Epithelial cell of prostate (primary cell): ENCODE results near the gene GRWD1.
A peak's percentile ranks its signal among the peaks of the same experiment; 100 is the strongest.

Source experiments
- DNase-seq: peaks from one replicate; pipeline ENCODE4 v3.0.0-alpha.2; 2011; ENCODE audit warnings: low read depth, low spot score
- H3K27ac ChIP-seq: fragments of 450-650 bp; 2 replicates; pipeline ENCODE4 v1.5.1; 2017; ENCODE audit warnings: mild to moderate bottlenecking

The GRWD1 gene

GRCh38 chr19:48445606-48446481 is at the start of gene GRWD1:
GRWD1 (plus strand) TSS chr19:48445983; CDS start chr19:48446006, 23 bp downstream.
- DNase-seq, result peak; percentile 87
- H3K27ac ChIP-seq, result peak within 1 kb of the TSS; percentile 75

GRCh38 chr19:48396016-48396823 is 49.6 kb upstream of the GRWD1 start:
- H3K27ac ChIP-seq, result no peak overlapping the region
- no peak for DNase-seq

- H3K27ac ChIP-seq, result no peak overlapping the region
- no peak for DNase-seq
These were observed 49.0 kb upstream of the GRWD1 start for GRCh38 chr19:48396824-48397176.

- H3K27ac ChIP-seq, result peak overlapping the region; percentile 49
- no peak for DNase-seq
These were observed 48.3 kb upstream of the GRWD1 start for GRCh38 chr19:48397263-48398101.

GRCh38 chr19:48398102-48398374 is 47.7 kb upstream of the GRWD1 start:
- H3K27ac ChIP-seq, result peak overlapping the region; percentile 49
- DNase-seq, result no peak

GRCh38 chr19:48398375-48399235 is 47.2 kb upstream of the GRWD1 start:
- DNase-seq, result no peak
- H3K27ac ChIP-seq, result peak overlapping the region; percentile 49

- no peak for DNase-seq
- peak overlapping the region; percentile 23 for H3K27ac ChIP-seq
These were observed 45.6 kb upstream of the GRWD1 start for GRCh38 chr19:48400018-48400742.

GRCh38 chr19:48401287-48401686 is 44.5 kb upstream of the GRWD1 start:
- H3K27ac ChIP-seq, result no peak overlapping the region
- DNase-seq, result no peak

GRCh38 chr19:48403606-48404005 is 42.2 kb upstream of the GRWD1 start:
- DNase-seq, result no peak
- no peak overlapping the region for H3K27ac ChIP-seq

- peak overlapping the region; percentile 30 for H3K27ac ChIP-seq
These were observed 40.6 kb upstream of the GRWD1 start for GRCh38 chr19:48405010-48405659.

GRCh38 chr19:48405850-48406249 is 39.9 kb upstream of the GRWD1 start:
- peak; percentile 33 for DNase-seq
- H3K27ac ChIP-seq, result peak overlapping the region; percentile 30

More at GRCh38 chr19:48405010-48405659, 40.6 kb upstream of the GRWD1 start:
- no peak for DNase-seq

- H3K27ac ChIP-seq, result no peak overlapping the region
- DNase-seq, result no peak
These were observed 31.8 kb upstream of the GRWD1 start for GRCh38 chr19:48413879-48414587.

GRCh38 chr19:48415395-48415794 is 30.4 kb upstream of the GRWD1 start:
- H3K27ac ChIP-seq, result no peak overlapping the region
- DNase-seq, result no peak

GRCh38 chr19:48415806-48416221 is 30.0 kb upstream of the GRWD1 start:
- DNase-seq, result no peak
- no peak overlapping the region for H3K27ac ChIP-seq

GRCh38 chr19:48417421-48417820 is 28.4 kb upstream of the GRWD1 start:
- no peak overlapping the region for H3K27ac ChIP-seq
- DNase-seq, result no peak

GRCh38 chr19:48418317-48419064 is 27.3 kb upstream of the GRWD1 start:
- no peak for DNase-seq
- no peak overlapping the region for H3K27ac ChIP-seq
